DMS153 (cell line): ENCODE data around the gene DENND1B.
"Not testable (repeated sequence)": the region's sequence is repeated elsewhere in the genome, so short reads cannot be mapped to it uniquely, and the experiment has no call there.

Source experiments
- DNase-seq: peaks from one replicate; lab custom pipeline; 2025; lab: John Stamatoyannopoulos, UW

The DENND1B gene

GRCh38 chr1:197782722-197783360, 7.6 kb upstream of the DENND1B start:
- no peak for DNase-seq

- no peak for DNase-seq
Observed at GRCh38 chr1:197781968-197782721, 6.9 kb upstream of the DENND1B start.

GRCh38 chr1:197779921-197780320, 4.6 kb upstream of the DENND1B start:
- no peak for DNase-seq

- DNase-seq: no peak
Observed at GRCh38 chr1:197778366-197778945, 3.2 kb upstream of the DENND1B start.

- DNase-seq: no peak
Observed at GRCh38 chr1:197776351-197777105, 1.2 kb upstream of the DENND1B start.

GRCh38 chr1:197774466-197775281, 606 bp downstream of the DENND1B start:
- DNase-seq: no peak

GRCh38 chr1:197773856-197774255, 1.4 kb downstream of the DENND1B start:
- no peak for DNase-seq

- no peak for DNase-seq
Observed at GRCh38 chr1:197771904-197772556, 3.2 kb downstream of the DENND1B start.

GRCh38 chr1:197771386-197771785, 3.9 kb downstream of the DENND1B start:
- no peak for DNase-seq

GRCh38 chr1:197770243-197770642, 5.0 kb downstream of the DENND1B start:
- DNase-seq: no peak

- no peak for DNase-seq
Observed at GRCh38 chr1:197769287-197769686, 6.0 kb downstream of the DENND1B start.

GRCh38 chr1:197768014-197768805, 7.1 kb downstream of the DENND1B start:
- no peak for DNase-seq

- DNase-seq: no peak
Observed at GRCh38 chr1:197763769-197764168, 11.5 kb downstream of the DENND1B start.

- DNase-seq: no peak
Observed at GRCh38 chr1:197763307-197763706, 12.0 kb downstream of the DENND1B start.

GRCh38 chr1:197761654-197762053, 13.6 kb downstream of the DENND1B start:
- DNase-seq: no peak

- DNase-seq: not testable (repeated sequence)
Observed at GRCh38 chr1:197755553-197755952, 19.7 kb downstream of the DENND1B start.

GRCh38 chr1:197752652-197753164, 22.6 kb downstream of the DENND1B start:
- not testable (repeated sequence) for DNase-seq

- no peak for DNase-seq
Observed at GRCh38 chr1:197750366-197750765, 24.9 kb downstream of the DENND1B start.

GRCh38 chr1:197745911-197746310, 29.4 kb downstream of the DENND1B start:
- no peak for DNase-seq

GRCh38 chr1:197744979-197745378, 30.3 kb downstream of the DENND1B start:
- no peak for DNase-seq
